ENCODE measurements around the gene DEK.
"Not testable (repeated sequence)": the region's sequence is repeated elsewhere in the genome, so short reads cannot be mapped to it uniquely, and the experiment has no call there.

The DEK gene

DNA sequence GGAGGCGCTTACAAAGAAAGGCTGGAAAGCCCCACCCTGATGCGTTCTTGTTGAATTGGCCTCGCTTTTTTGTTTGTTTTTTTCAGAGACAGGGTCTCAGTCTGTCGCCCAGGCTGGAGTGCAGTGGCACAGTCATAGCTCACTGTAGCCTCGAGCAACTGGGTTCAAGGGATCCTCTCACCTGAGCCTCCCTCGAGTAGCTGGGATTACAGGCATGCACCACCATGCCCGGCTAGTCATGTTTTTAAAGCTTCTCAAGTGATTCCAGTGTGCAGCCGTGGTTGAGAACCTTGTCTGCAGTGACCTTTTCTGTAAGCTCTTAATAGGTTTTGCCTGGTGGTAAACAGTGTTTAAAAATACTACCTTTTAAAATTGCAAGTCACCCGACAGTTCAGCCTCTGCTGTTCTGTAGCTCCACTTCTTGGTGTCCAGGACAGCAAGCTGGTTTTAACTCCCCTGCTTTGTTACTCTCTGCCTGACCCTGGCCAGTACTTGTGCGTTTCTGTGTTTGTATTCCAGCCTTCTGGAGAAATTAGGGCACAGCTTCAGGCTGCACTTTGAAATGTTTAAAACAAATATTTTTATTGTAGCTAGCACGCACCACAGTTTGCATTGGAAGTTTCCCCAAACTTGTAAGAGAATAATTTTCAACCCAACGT lies 54.7 kb downstream of the DEK start:
- no peak overlapping the region for H3K27ac ChIP-seq (ENCODE audit: low read depth, low read length)
- H3K9ac ChIP-seq (ENCODE audit: low read length in 5 of 5): no peak overlapping the region
- no peak overlapping the region for H3K4me3 ChIP-seq (ENCODE audit: low read depth in 1 of 5, low read length in 5 of 5)
- no peaks in the 10 kb centered on the region for H3K27me3 ChIP-seq (ENCODE audit: control insufficient read depth in 5 of 5, insufficient read depth in 4 of 5, low read length in 5 of 5)
- no peaks in the 10 kb centered on the region for H3K4me1 ChIP-seq (ENCODE audit: control insufficient read depth in 5 of 5, insufficient read depth in 5 of 5, low read length in 5 of 5)
- no peaks in the 10 kb centered on the region for H3K9me3 ChIP-seq (ENCODE audit: control insufficient read depth in 5 of 5, low read length in 5 of 5)
- peaks cover 22 to 61% (median 38%) of the 10 kb centered on the region in 5 donors for H3K36me3 ChIP-seq (ENCODE audit: control insufficient read depth in 5 of 5, insufficient read depth in 5 of 5, low read length in 5 of 5)

DNA sequence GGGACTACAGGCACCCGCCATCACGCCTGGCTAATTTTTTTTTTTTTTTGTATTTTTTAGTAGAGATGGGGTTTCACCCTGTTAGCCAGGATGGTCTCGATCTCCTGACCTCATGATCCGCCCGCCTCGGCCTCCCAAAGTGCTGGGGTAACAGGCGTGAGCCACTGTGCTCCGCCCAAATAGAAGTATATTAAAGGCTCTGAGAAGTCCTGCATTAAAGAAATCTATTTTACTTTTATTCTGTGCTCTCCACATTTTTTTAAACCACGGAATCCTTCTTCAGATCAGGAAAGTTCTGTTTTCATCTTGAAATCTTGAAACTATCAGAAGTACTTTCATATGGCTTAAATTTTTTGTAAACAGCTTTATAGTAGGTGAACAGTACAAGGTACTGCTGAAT lies 55.6 kb downstream of the DEK start:
- not testable (repeated sequence) for H3K27ac ChIP-seq (ENCODE audit: low read depth, low read length); H3K9ac ChIP-seq (ENCODE audit: low read length in 5 of 5)
- peaks cover 20 to 60% (median 37%) of the 10 kb centered on the region in 5 donors for H3K36me3 ChIP-seq (ENCODE audit: control insufficient read depth in 5 of 5, insufficient read depth in 5 of 5, low read length in 5 of 5)

DNA sequence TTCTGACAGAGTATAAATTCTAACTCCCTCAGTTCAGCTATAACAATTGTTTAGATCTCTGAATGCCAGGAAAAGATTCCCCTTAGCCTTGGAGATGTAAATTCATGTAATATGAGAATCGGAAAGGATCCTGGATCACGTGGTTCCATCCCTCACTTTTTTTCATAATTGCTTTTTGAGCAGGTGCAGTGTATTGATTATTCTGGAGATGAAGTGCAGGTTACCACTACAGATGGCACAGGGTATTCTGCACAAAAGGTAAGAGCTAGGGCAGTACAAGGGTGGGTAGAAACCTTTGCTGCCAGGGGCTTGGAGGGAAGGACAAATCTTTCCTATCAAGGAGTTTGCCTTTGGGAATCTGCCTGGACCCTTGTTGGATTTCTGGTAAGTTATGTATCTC lies 56.4 kb downstream of the DEK start:
- no peaks in the 10 kb centered on the region for H3K27me3 ChIP-seq (ENCODE audit: control insufficient read depth in 5 of 5, insufficient read depth in 4 of 5, low read length in 5 of 5)
- no peaks in the 10 kb centered on the region for H3K9me3 ChIP-seq (ENCODE audit: control insufficient read depth in 5 of 5, low read length in 5 of 5)
- H3K4me3 ChIP-seq (ENCODE audit: low read depth in 1 of 5, low read length in 5 of 5): no peak overlapping the region
- no peak overlapping the region for H3K9ac ChIP-seq (ENCODE audit: low read length in 5 of 5)
- peaks cover 16 to 62% (median 36%) of the 10 kb centered on the region in 5 donors for H3K36me3 ChIP-seq (ENCODE audit: control insufficient read depth in 5 of 5, insufficient read depth in 5 of 5, low read length in 5 of 5)
- H3K4me1 ChIP-seq (ENCODE audit: control insufficient read depth in 5 of 5, insufficient read depth in 5 of 5, low read length in 5 of 5): no peaks in the 10 kb centered on the region
- H3K27ac ChIP-seq (ENCODE audit: low read depth, low read length): no peak overlapping the region

More for the DNA sequence above, 55.6 kb downstream of the DEK start:
- not testable (repeated sequence) for H3K4me1 ChIP-seq (ENCODE audit: control insufficient read depth in 5 of 5, insufficient read depth in 5 of 5, low read length in 5 of 5); H3K27me3 ChIP-seq (ENCODE audit: control insufficient read depth in 5 of 5, insufficient read depth in 4 of 5, low read length in 5 of 5); H3K9me3 ChIP-seq (ENCODE audit: control insufficient read depth in 5 of 5, low read length in 5 of 5); H3K4me3 ChIP-seq (ENCODE audit: low read depth in 1 of 5, low read length in 5 of 5)

DNA sequence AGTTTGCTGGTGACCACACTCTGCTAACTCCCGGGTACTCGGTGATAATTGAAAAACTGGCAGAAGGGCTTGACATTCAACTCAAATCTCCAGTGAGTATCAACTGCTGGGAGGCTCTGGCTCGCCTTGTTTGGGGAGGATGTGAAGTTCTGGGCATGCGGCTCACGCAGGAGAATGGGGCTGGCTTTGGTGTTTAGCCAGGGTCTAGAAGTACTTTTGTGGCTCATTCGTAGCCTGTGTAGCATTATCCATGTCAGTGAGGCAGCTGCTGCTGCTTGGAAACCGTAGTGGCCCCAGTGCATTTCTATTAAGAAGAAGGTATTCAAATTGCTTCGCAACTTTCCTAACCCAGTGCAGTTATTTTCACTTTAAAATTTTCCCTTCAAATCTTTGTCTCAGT lies 56.9 kb downstream of the DEK start:
- Histone ChIP-seq H3K4me3 (ENCODE audit: low read depth in 1 of 5, low read length in 5 of 5) (no peak overlapping the region), H3K36me3 (ENCODE audit: control insufficient read depth in 5 of 5, insufficient read depth in 5 of 5, low read length in 5 of 5) (peaks cover 16 to 61% (median 38%) of the 10 kb centered on the region in 5 donors)

DNA sequence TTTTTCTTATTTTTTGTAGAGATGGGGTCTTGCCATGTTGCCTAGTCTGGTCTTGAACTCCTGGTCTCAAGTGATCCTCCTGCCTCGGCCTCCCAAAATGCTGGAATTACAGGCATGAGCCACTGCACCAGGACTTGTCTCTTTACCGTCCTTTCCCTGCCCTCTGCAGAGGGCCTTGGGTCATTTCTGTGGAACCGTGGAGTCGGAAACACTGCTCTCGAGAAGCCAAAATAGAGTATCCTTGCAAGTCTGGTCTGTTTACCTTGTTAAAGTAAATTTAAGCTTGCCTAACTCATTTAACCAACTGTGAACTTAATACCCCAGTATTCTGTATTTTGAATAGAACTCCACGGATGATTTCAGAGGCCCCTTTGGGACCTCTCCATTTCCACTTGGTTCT lies 57.7 kb downstream of the DEK start:
- no peak overlapping the region for H3K4me3 ChIP-seq (ENCODE audit: low read depth in 1 of 5, low read length in 5 of 5)
- no peak overlapping the region for H3K9ac ChIP-seq (ENCODE audit: low read length in 5 of 5)
- no peak overlapping the region for H3K27ac ChIP-seq (ENCODE audit: low read depth, low read length)
- H3K36me3 ChIP-seq (ENCODE audit: control insufficient read depth in 5 of 5, insufficient read depth in 5 of 5, low read length in 5 of 5): peaks cover 14 to 69% (median 39%) of the 10 kb centered on the region in 5 donors
- H3K9me3 ChIP-seq (ENCODE audit: control insufficient read depth in 5 of 5, low read length in 5 of 5): no peaks in the 10 kb centered on the region
- no peaks in the 10 kb centered on the region for H3K27me3 ChIP-seq (ENCODE audit: control insufficient read depth in 5 of 5, insufficient read depth in 4 of 5, low read length in 5 of 5)
- H3K4me1 ChIP-seq (ENCODE audit: control insufficient read depth in 5 of 5, insufficient read depth in 5 of 5, low read length in 5 of 5): no peaks in the 10 kb centered on the region

More for the DNA sequence above, 56.9 kb downstream of the DEK start:
- Histone ChIP-seq H3K27ac (ENCODE audit: low read depth, low read length) (no peak overlapping the region), H3K4me1 (ENCODE audit: control insufficient read depth in 5 of 5, insufficient read depth in 5 of 5, low read length in 5 of 5) (no peaks in the 10 kb centered on the region), H3K27me3 (ENCODE audit: control insufficient read depth in 5 of 5, insufficient read depth in 4 of 5, low read length in 5 of 5) (no peaks in the 10 kb centered on the region), H3K9me3 (ENCODE audit: control insufficient read depth in 5 of 5, low read length in 5 of 5) (no peaks in the 10 kb centered on the region), H3K9ac (ENCODE audit: low read length in 5 of 5) (no peak overlapping the region)

DNA sequence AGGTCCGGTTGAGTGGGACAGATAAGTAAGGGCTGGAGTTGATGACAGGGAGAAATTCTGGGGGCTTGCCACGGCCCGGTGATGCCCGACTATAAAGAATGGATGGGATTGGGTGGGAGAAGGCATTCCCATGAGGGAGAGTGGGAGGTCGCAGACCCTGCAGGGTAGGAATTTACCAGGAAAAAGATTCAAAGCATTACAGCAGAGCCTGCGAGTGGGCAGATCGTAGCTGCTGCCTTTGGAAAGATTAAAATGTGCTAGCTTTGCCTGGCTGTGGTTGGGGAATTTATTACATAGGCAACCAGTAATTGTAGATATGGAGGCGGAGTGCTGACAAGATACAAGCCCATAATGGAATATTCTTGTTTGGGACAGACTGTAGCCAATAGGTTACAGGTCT lies 59.6 kb downstream of the DEK start:
- Histone ChIP-seq H3K27me3 (ENCODE audit: control insufficient read depth in 5 of 5, insufficient read depth in 4 of 5, low read length in 5 of 5) (no peaks in the 10 kb centered on the region), H3K9me3 (ENCODE audit: control insufficient read depth in 5 of 5, low read length in 5 of 5) (no peaks in the 10 kb centered on the region), H3K9ac (ENCODE audit: low read length in 5 of 5) (no peak overlapping the region), H3K4me1 (ENCODE audit: control insufficient read depth in 5 of 5, insufficient read depth in 5 of 5, low read length in 5 of 5) (no peaks in the 10 kb centered on the region), H3K36me3 (ENCODE audit: control insufficient read depth in 5 of 5, insufficient read depth in 5 of 5, low read length in 5 of 5) (peaks cover 18 to 80% (median 46%) of the 10 kb centered on the region in 5 donors), H3K4me3 (ENCODE audit: low read depth in 1 of 5, low read length in 5 of 5) (no peak overlapping the region), H3K27ac (ENCODE audit: low read depth, low read length) (no peak overlapping the region)

DNA sequence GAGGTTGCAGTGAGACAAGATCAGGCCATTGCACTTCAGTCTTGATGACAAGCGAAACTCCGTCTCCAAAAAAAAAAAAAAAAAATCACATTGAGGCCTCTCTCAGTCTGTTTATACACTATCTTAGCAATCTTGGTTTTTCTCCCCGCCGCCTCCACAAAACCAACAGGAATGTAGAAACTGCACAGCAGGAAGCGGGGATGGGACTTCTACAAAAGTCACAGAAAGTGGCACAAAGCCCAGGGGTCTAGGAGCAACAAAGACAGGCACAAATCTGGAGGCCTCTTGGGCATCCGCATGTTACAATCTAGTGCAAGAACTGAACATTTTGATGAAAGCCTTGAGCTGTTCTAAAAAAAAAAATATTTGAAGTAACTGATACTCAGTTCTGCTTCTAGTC lies 60.5 kb downstream of the DEK start:
- no peaks in the 10 kb centered on the region for H3K4me1 ChIP-seq (ENCODE audit: control insufficient read depth in 5 of 5, insufficient read depth in 5 of 5, low read length in 5 of 5)
- peaks cover 13 to 80% (median 41%) of the 10 kb centered on the region in 5 donors for H3K36me3 ChIP-seq (ENCODE audit: control insufficient read depth in 5 of 5, insufficient read depth in 5 of 5, low read length in 5 of 5)
- no peak overlapping the region for H3K4me3 ChIP-seq (ENCODE audit: low read depth in 1 of 5, low read length in 5 of 5)
- no peak overlapping the region for H3K9ac ChIP-seq (ENCODE audit: low read length in 5 of 5)
- no peak overlapping the region for H3K27ac ChIP-seq (ENCODE audit: low read depth, low read length)
- no peaks in the 10 kb centered on the region for H3K27me3 ChIP-seq (ENCODE audit: control insufficient read depth in 5 of 5, insufficient read depth in 4 of 5, low read length in 5 of 5)
- no peaks in the 10 kb centered on the region for H3K9me3 ChIP-seq (ENCODE audit: control insufficient read depth in 5 of 5, low read length in 5 of 5)

DNA sequence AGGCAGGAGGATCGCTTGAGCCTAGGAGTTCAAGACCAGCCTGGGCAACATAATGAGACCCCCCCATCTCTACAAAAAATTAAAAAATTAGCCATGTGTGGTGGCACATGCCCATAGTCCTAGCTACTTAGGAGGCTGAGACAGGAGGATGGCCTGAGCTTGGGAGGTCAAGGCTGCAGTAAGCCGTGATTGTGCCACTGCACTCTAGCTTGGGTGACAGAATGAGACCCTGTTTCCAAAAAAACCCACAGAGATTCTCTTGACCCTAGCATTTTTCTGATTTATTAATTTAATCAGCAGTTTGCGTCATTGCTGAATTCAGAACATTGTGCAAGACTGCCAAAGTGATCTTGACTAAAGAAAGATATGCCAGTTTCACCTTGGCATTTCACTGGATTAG lies 72.3 kb downstream of the DEK start:
- Histone ChIP-seq H3K9ac (ENCODE audit: low read length in 5 of 5) (no peak overlapping the region), H3K36me3 (ENCODE audit: control insufficient read depth in 5 of 5, insufficient read depth in 5 of 5, low read length in 5 of 5) (peaks cover 15 to 26% (median 17%) of the 10 kb centered on the region in 5 donors), H3K27ac (ENCODE audit: low read depth, low read length) (no peak overlapping the region), H3K4me1 (ENCODE audit: control insufficient read depth in 5 of 5, insufficient read depth in 5 of 5, low read length in 5 of 5) (no peaks in the 10 kb centered on the region), H3K27me3 (ENCODE audit: control insufficient read depth in 5 of 5, insufficient read depth in 4 of 5, low read length in 5 of 5) (no peaks in the 10 kb centered on the region), H3K4me3 (ENCODE audit: low read depth in 1 of 5, low read length in 5 of 5) (no peak overlapping the region), H3K9me3 (ENCODE audit: control insufficient read depth in 5 of 5, low read length in 5 of 5) (no peaks in the 10 kb centered on the region)

DNA sequence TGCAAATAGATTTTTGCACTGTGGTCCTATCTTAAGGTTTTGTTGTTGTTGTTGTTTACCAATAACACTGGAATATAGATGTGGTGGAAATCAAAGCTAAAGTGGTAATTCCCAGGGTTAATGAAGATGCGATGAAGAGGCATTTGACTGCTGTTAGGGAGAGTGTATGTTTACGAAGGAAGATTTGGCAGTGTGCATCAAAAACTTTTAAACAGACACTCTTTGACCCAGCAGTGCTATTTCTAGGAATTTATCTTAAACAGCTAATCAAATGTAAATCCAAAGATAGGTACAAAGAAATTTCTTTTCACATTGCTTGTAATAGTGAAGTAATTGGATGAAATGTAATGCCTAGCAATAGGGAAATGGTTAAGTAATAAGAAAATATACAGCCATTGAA lies 75.1 kb downstream of the DEK start:
- Histone ChIP-seq H3K27me3 (ENCODE audit: control insufficient read depth in 5 of 5, insufficient read depth in 4 of 5, low read length in 5 of 5) (no peaks in the 10 kb centered on the region), H3K9ac (ENCODE audit: low read length in 5 of 5) (no peak overlapping the region), H3K27ac (ENCODE audit: low read depth, low read length) (no peak overlapping the region), H3K4me3 (ENCODE audit: low read depth in 1 of 5, low read length in 5 of 5) (no peak overlapping the region), H3K4me1 (ENCODE audit: control insufficient read depth in 5 of 5, insufficient read depth in 5 of 5, low read length in 5 of 5) (peaks cover 0 to 4% (median 0%) of the 10 kb centered on the region in 5 donors), H3K9me3 (ENCODE audit: control insufficient read depth in 5 of 5, low read length in 5 of 5) (no peaks in the 10 kb centered on the region), H3K36me3 (ENCODE audit: control insufficient read depth in 5 of 5, insufficient read depth in 5 of 5, low read length in 5 of 5) (peaks cover 4 to 29% (median 16%) of the 10 kb centered on the region in 5 donors)

DNA sequence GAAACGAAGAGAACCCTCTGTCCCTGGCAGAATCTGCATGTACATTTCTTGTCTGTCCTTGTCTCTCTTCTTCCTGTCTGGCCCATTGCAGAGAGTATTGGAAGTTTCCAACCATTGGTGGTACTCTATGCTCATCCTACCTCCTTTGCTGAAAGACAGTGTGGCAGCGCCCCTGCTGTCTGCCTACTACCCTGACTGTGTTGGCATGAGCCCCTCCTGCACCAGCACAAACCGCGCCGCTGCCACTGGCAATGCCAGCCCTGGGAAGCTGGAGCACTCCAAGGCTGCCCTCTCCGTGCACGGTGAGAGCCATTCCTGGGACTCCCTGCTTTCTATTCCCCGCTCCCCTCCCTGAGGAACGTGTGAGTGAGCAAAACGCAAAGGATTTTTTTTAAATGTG lies 76.6 kb downstream of the DEK start:
- Histone ChIP-seq H3K4me3 (ENCODE audit: low read depth in 1 of 5, low read length in 5 of 5) (no peak overlapping the region), H3K9me3 (ENCODE audit: control insufficient read depth in 5 of 5, low read length in 5 of 5) (no peaks in the 10 kb centered on the region), H3K27ac (ENCODE audit: low read depth, low read length) (no peak overlapping the region), H3K9ac (ENCODE audit: low read length in 5 of 5) (no peak overlapping the region), H3K27me3 (ENCODE audit: control insufficient read depth in 5 of 5, insufficient read depth in 4 of 5, low read length in 5 of 5) (no peaks in the 10 kb centered on the region), H3K4me1 (ENCODE audit: control insufficient read depth in 5 of 5, insufficient read depth in 5 of 5, low read length in 5 of 5) (peaks cover 0 to 4% (median 0%) of the 10 kb centered on the region in 5 donors), H3K36me3 (ENCODE audit: control insufficient read depth in 5 of 5, insufficient read depth in 5 of 5, low read length in 5 of 5) (peaks cover 4 to 27% (median 16%) of the 10 kb centered on the region in 5 donors)

All from subcutaneous abdominal adipose tissue (tissue), 5 donors.